NCI-H2171 treated with DMSO at 0.1 percent for 48 hours (cell line): ENCODE data around the gene ADI1.
A peak's percentile ranks its signal among the peaks of the same experiment; 100 is the strongest.
"Not testable (repeated sequence)": the region's sequence is repeated elsewhere in the genome, so short reads cannot be mapped to it uniquely, and the experiment has no call there.

Source experiments
- DNase-seq: peaks from one replicate; lab custom pipeline; 2025; lab: John Stamatoyannopoulos, UW

Gene ADI1

GRCh38 chr2:3462493-3463104, 56.7 kb downstream of the ADI1 start:
- no peak for DNase-seq

GRCh38 chr2:3461801-3462492, 57.4 kb downstream of the ADI1 start:
- peak; percentile 80 for DNase-seq

- DNase-seq = no peak
Measured at GRCh38 chr2:3460831-3461800, 58.2 kb downstream of the ADI1 start.

GRCh38 chr2:3460156-3460555, 59.2 kb downstream of the ADI1 start:
- no peak for DNase-seq

- DNase-seq = no peak
Measured at GRCh38 chr2:3459185-3460015, 59.9 kb downstream of the ADI1 start.

GRCh38 chr2:3458396-3459184, 60.7 kb downstream of the ADI1 start:
- no peak for DNase-seq

- DNase-seq = no peak
Measured at GRCh38 chr2:3457524-3458395, 61.6 kb downstream of the ADI1 start.

GRCh38 chr2:3456125-3456524, 63.2 kb downstream of the ADI1 start:
- no peak for DNase-seq

GRCh38 chr2:3454802-3455201, 64.5 kb downstream of the ADI1 start:
- DNase-seq = no peak

- DNase-seq = not testable (repeated sequence)
Measured at GRCh38 chr2:3454005-3454404, 65.3 kb downstream of the ADI1 start.

- DNase-seq = no peak
Measured at GRCh38 chr2:3453190-3453999, 65.9 kb downstream of the ADI1 start.

GRCh38 chr2:3451926-3452671, 67.2 kb downstream of the ADI1 start:
- no peak for DNase-seq

- peak; percentile 80 for DNase-seq
Measured at GRCh38 chr2:3451169-3451568, 68.2 kb downstream of the ADI1 start.

GRCh38 chr2:3450385-3451010, 68.8 kb downstream of the ADI1 start:
- peak; percentile 75 for DNase-seq

GRCh38 chr2:3449936-3450335, 69.4 kb downstream of the ADI1 start:
- DNase-seq = no peak

GRCh38 chr2:3449086-3449485, 70.2 kb downstream of the ADI1 start:
- no peak for DNase-seq

- DNase-seq = not testable (repeated sequence)
Measured at GRCh38 chr2:3448441-3448911, 70.9 kb downstream of the ADI1 start.
